Measurements from ENCODE around the gene RARA. TPM values are rescaled to one million over a fixed set of nuclear protein-coding genes. Genes with fewer than 3 reads are reported as not detected.

Gene RARA
- polyA plus RNA-seq, 1 donor: 47.0 TPM

GRCh38 chr17:40328386-40328766, 19.4 kb downstream of the RARA start:
- Histone ChIP-seq H3K9me3 (ENCODE audit: control insufficient read depth, low read depth, low read length) (peaks cover 4% of the 10 kb centered on the region), H3K4me3 (ENCODE audit: low read length) (no peak overlapping the region), H3K27ac (ENCODE audit: low read length) (no peak overlapping the region), H3K27me3 (ENCODE audit: control insufficient read depth, insufficient read depth, low read length) (no peaks in the 10 kb centered on the region), H3K4me1 (ENCODE audit: control insufficient read depth, insufficient read depth, low read length) (peaks cover 65% of the 10 kb centered on the region), H3K36me3 (ENCODE audit: control insufficient read depth, insufficient read depth, low read length) (peaks cover 28% of the 10 kb centered on the region)
- no peak for DNase-seq
- 90% methylated on average over 2 of the region's 2 CpGs for WGBS (ENCODE audit: insufficient coverage, low lambda C conversion rate)

GRCh38 chr17:40329839-40330794, 21.1 kb downstream of the RARA start:
- 67% methylated on average over 2 of the region's 11 CpGs for WGBS (ENCODE audit: insufficient coverage, low lambda C conversion rate)
- Histone ChIP-seq H3K27ac (ENCODE audit: low read length) (no peak overlapping the region), H3K36me3 (ENCODE audit: control insufficient read depth, insufficient read depth, low read length) (peaks cover 32% of the 10 kb centered on the region), H3K4me3 (ENCODE audit: low read length) (no peak overlapping the region), H3K9me3 (ENCODE audit: control insufficient read depth, low read depth, low read length) (peaks cover 4% of the 10 kb centered on the region), H3K4me1 (ENCODE audit: control insufficient read depth, insufficient read depth, low read length) (peaks cover 61% of the 10 kb centered on the region), H3K27me3 (ENCODE audit: control insufficient read depth, insufficient read depth, low read length) (no peaks in the 10 kb centered on the region)
- no peak for DNase-seq

- peak overlapping the region; percentile 36 for H3K27ac ChIP-seq (ENCODE audit: low read length)
- no peak for DNase-seq
- H3K4me1 ChIP-seq (ENCODE audit: control insufficient read depth, insufficient read depth, low read length): peaks cover 58% of the 10 kb centered on the region
- H3K27me3 ChIP-seq (ENCODE audit: control insufficient read depth, insufficient read depth, low read length): no peaks in the 10 kb centered on the region
- peaks cover 4% of the 10 kb centered on the region for H3K9me3 ChIP-seq (ENCODE audit: control insufficient read depth, low read depth, low read length)
- H3K36me3 ChIP-seq (ENCODE audit: control insufficient read depth, insufficient read depth, low read length): peaks cover 32% of the 10 kb centered on the region
- WGBS (ENCODE audit: insufficient coverage, low lambda C conversion rate): no CpG with 5 or more reads among the region's 10 CpGs
- no peak overlapping the region for H3K4me3 ChIP-seq (ENCODE audit: low read length)
Measured at GRCh38 chr17:40330850-40331470, 22.0 kb downstream of the RARA start.

- peaks cover 4% of the 10 kb centered on the region for H3K9me3 ChIP-seq (ENCODE audit: control insufficient read depth, low read depth, low read length)
- no peak overlapping the region for H3K4me3 ChIP-seq (ENCODE audit: low read length)
- peak in 1 of 2 donors; percentile 45 for DNase-seq
- H3K36me3 ChIP-seq (ENCODE audit: control insufficient read depth, insufficient read depth, low read length): peaks cover 32% of the 10 kb centered on the region
- peaks cover 48% of the 10 kb centered on the region for H3K4me1 ChIP-seq (ENCODE audit: control insufficient read depth, insufficient read depth, low read length)
- peak overlapping the region; percentile 36 for H3K27ac ChIP-seq (ENCODE audit: low read length)
- H3K27me3 ChIP-seq (ENCODE audit: control insufficient read depth, insufficient read depth, low read length): no peaks in the 10 kb centered on the region
- WGBS (ENCODE audit: insufficient coverage, low lambda C conversion rate): no CpG with 5 or more reads among the region's 22 CpGs
Measured at GRCh38 chr17:40331743-40332641, 23.0 kb downstream of the RARA start.

- Histone ChIP-seq H3K9me3 (ENCODE audit: control insufficient read depth, low read depth, low read length) (peaks cover 4% of the 10 kb centered on the region), H3K27me3 (ENCODE audit: control insufficient read depth, insufficient read depth, low read length) (no peaks in the 10 kb centered on the region), H3K27ac (ENCODE audit: low read length) (no peak overlapping the region), H3K36me3 (ENCODE audit: control insufficient read depth, insufficient read depth, low read length) (peaks cover 38% of the 10 kb centered on the region), H3K4me3 (ENCODE audit: low read length) (no peak overlapping the region), H3K4me1 (ENCODE audit: control insufficient read depth, insufficient read depth, low read length) (peaks cover 36% of the 10 kb centered on the region)
- DNase-seq: no peak
- no CpG with 5 or more reads among the region's 4 CpGs for WGBS (ENCODE audit: insufficient coverage, low lambda C conversion rate)
Measured at GRCh38 chr17:40333781-40334448, 24.9 kb downstream of the RARA start.

GRCh38 chr17:40335620-40336019, 26.6 kb downstream of the RARA start:
- DNase-seq: no peak
- Histone ChIP-seq H3K27me3 (ENCODE audit: control insufficient read depth, insufficient read depth, low read length) (no peaks in the 10 kb centered on the region), H3K27ac (ENCODE audit: low read length) (no peak overlapping the region), H3K4me3 (ENCODE audit: low read length) (no peak overlapping the region), H3K9me3 (ENCODE audit: control insufficient read depth, low read depth, low read length) (peaks cover 4% of the 10 kb centered on the region), H3K36me3 (ENCODE audit: control insufficient read depth, insufficient read depth, low read length) (peaks cover 44% of the 10 kb centered on the region), H3K4me1 (ENCODE audit: control insufficient read depth, insufficient read depth, low read length) (peaks cover 32% of the 10 kb centered on the region)
- WGBS (ENCODE audit: insufficient coverage, low lambda C conversion rate): 100% methylated on average over 1 of the region's 8 CpGs

GRCh38 chr17:40337351-40337750, 28.4 kb downstream of the RARA start:
- H3K9me3 ChIP-seq (ENCODE audit: control insufficient read depth, low read depth, low read length): no peaks in the 10 kb centered on the region
- WGBS (ENCODE audit: insufficient coverage, low lambda C conversion rate): no CpG with 5 or more reads among the region's 8 CpGs
- peaks cover 20% of the 10 kb centered on the region for H3K4me1 ChIP-seq (ENCODE audit: control insufficient read depth, insufficient read depth, low read length)
- no peaks in the 10 kb centered on the region for H3K27me3 ChIP-seq (ENCODE audit: control insufficient read depth, insufficient read depth, low read length)
- H3K36me3 ChIP-seq (ENCODE audit: control insufficient read depth, insufficient read depth, low read length): peaks cover 28% of the 10 kb centered on the region
- no peak overlapping the region for H3K27ac ChIP-seq (ENCODE audit: low read length)
- no peak for DNase-seq
- H3K4me3 ChIP-seq (ENCODE audit: low read length): no peak overlapping the region

- Histone ChIP-seq H3K36me3 (ENCODE audit: control insufficient read depth, insufficient read depth, low read length) (peaks cover 22% of the 10 kb centered on the region), H3K4me3 (ENCODE audit: low read length) (no peak overlapping the region), H3K9me3 (ENCODE audit: control insufficient read depth, low read depth, low read length) (no peaks in the 10 kb centered on the region), H3K4me1 (ENCODE audit: control insufficient read depth, insufficient read depth, low read length) (peaks cover 16% of the 10 kb centered on the region), H3K27ac (ENCODE audit: low read length) (no peak overlapping the region), H3K27me3 (ENCODE audit: control insufficient read depth, insufficient read depth, low read length) (no peaks in the 10 kb centered on the region)
- DNase-seq: no peak
- no CpG with 5 or more reads among the region's 5 CpGs for WGBS (ENCODE audit: insufficient coverage, low lambda C conversion rate)
Measured at GRCh38 chr17:40338058-40338457, 29.1 kb downstream of the RARA start.

GRCh38 chr17:40338941-40339649, 30.1 kb downstream of the RARA start:
- no peak overlapping the region for H3K4me3 ChIP-seq (ENCODE audit: low read length)
- H3K9me3 ChIP-seq (ENCODE audit: control insufficient read depth, low read depth, low read length): no peaks in the 10 kb centered on the region
- no peak overlapping the region for H3K27ac ChIP-seq (ENCODE audit: low read length)
- WGBS (ENCODE audit: insufficient coverage, low lambda C conversion rate): 76% methylated on average over 5 of the region's 13 CpGs
- peaks cover 18% of the 10 kb centered on the region for H3K36me3 ChIP-seq (ENCODE audit: control insufficient read depth, insufficient read depth, low read length)
- no peaks in the 10 kb centered on the region for H3K27me3 ChIP-seq (ENCODE audit: control insufficient read depth, insufficient read depth, low read length)
- DNase-seq: no peak
- H3K4me1 ChIP-seq (ENCODE audit: control insufficient read depth, insufficient read depth, low read length): peaks cover 18% of the 10 kb centered on the region
